Right ventricle myocardium inferior (tissue), 1 donor: ENCODE data around the gene CDC42EP3. TPM values are rescaled to one million over a fixed set of nuclear protein-coding genes. Genes with fewer than 3 reads are reported as not detected.
A peak's percentile ranks its signal among the peaks of the same experiment; 100 is the strongest.

Experiments
- ATAC-seq: fragments of 200-7000 bp; cut with Tn5 transposase; one replicate; pipeline ENCODE4 v1.9.1; 2020; ENCODE audit warnings: mild to moderate bottlenecking, moderate library complexity
- DNase-seq: peaks from one replicate; pipeline ENCODE4 v3.0.0; 2021; ENCODE audit errors: missing footprints
- intact Hi-C: fragments of 100-400 bp; cut with DNase I; formaldehyde crosslinking; loops from one replicate; pipeline ENCODE4 v1.11.0; 2022
- total RNA-seq: library from RNA; stranded (reverse); fragmentation: NEBNext Ultra II Directional; extraction: Animal tissue kit (Norgen Biotek cat#: 25700); gene quantifications from one replicate; pipeline ENCODE4 v1.2.1, GENCODE V29; 2021
- donor health status: DM: no; HTN: yes; CAD: no; lungs with severe emphysema.

Gene CDC42EP3
- total RNA-seq, 1 donor from 2014 or later, result 91.3 TPM

DNA sequence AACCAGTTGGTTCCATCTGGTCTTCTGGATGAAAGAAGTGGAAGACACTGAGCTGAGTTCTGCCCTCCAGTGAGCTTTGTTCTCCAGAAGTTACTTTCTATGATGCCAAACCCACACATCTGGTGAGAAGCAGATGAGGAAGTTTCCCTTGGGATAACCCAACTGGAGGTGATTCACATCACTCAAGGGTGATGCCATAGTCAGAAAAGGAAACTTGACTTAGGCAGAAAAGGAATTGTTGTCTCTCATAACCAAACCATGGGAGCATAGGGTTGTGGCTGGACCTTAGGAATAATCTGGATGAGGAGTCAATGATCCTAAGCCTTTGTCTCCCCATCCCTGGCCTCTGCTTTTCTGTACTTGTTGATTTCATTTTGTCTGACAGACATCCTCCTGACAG is 43.7 kb downstream of the CDC42EP3 start:
- intact Hi-C loops, result no loop called here
- DNase-seq (no peak), ATAC-seq (no peak)

DNA sequence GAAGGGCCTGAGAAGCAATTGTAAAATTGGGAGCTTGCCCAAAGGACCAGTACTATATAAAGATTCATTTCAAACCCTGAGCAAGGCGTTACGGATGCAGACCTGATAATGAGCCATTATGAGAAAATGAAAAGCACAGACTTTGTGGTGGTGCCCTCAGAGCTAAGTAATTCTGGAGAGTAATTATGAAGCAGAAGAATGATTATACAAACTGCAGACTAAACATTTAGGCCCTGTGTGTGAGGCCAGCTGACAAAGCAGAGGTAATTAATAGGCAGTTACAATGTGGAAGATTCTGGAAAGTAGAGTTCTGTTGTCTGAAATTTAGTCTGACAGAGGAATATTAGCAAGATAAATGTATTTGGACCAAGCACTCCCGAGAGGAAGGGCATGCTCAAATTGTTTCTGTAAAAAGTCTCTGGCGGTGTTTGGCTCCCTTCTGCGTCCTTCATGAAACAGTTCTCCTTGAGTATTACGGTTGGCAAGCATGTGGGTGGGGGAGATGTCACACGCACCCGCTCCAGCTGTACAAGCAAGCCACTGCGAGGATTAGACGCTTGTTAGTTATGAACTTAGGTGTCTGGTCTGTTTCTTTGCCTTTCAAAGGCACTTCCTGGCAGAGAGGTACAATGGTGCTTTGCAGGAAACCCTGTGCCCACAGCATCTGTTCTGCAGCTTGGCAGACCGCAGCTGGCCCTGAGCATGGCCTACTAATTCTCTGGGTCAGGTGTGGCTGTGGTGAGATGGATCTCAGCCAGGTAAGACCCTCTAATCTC is 45.5 kb downstream of the CDC42EP3 start:
- intact Hi-C loops, result no loop called here
- ATAC-seq (no peak), DNase-seq (no peak)

DNA sequence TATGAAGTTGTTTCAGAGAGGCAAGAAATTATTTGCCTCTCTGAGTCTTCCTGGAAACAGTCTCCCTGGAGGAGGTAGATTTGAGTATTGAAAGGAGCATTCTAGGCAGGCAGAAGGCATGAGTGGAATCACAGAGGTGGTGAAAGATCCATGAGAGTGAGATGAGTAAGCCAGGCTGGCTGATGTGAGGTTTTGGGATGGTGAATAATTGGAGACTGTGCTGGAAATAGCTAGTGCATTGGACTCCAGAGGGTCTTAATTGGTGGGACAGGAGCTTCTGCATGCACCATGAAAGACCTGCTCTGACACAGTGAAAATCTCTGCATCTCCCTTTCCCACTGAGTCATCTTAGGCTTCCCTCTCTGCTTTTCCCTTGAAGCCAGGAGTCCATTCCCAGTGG is 46.3 kb downstream of the CDC42EP3 start:
- ATAC-seq (peak; percentile 33), DNase-seq (no peak)
- intact Hi-C loops, result no loop called here

GRCh38 chr2:37623971-37624900 is 47.2 kb downstream of the CDC42EP3 start:
- ATAC-seq, result no peak
- intact Hi-C loops, result no loop called here

DNA sequence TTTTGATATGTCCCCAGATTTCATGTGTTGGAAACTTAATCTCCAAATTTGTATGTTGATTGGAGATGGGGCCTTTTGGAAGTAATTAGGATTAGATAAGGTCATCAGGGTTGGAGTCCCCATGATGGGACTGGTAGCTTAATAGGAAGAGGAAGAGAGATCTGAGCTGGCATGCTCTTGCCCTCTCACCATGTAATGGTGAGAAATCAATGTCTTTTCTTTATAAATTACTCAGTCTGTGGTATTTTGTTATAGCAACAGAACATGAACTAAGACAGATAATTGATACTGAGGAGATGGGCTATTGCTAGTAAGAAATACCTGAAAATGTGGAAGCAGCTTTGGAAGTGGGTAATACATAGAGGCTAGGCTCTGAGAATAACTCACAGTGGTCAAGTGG is 48.0 kb downstream of the CDC42EP3 start:
- ATAC-seq (no peak), DNase-seq (no peak)
- intact Hi-C loops, result no loop called here

More at GRCh38 chr2:37623971-37624900, 47.2 kb downstream of the CDC42EP3 start:
- DNase-seq, result no peak

DNA sequence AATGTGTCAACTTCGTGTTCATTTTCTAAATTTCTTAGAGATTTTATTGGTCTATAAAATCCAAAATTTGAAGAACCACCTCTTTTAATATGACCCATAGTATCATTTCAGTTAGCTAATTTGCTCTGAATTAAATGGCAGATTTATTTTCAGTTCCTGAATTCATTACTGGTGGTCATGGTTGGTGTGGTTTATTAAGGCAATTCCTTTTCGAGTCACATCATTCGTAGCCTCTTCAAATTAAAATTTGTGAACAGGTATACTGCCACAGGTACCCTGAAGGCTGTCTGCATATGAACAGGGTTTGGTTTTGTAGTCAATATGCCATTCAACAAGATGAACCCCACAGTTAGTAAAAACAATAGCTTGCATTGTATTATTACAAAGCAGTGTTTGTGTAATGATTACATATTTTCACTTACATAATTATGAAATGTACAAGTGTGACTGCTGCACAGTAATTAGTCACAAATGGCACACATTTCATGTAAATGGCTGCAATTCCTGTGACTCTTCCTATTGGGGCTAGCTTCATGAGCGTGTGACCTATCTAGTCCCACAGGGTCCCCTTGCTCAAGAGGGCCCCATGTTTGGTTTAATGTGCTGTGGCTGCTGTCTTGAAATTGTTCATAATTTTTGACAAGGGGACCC is 48.9 kb downstream of the CDC42EP3 start:
- ATAC-seq (no peak), DNase-seq (no peak)
- intact Hi-C loops, result no loop called here

DNA sequence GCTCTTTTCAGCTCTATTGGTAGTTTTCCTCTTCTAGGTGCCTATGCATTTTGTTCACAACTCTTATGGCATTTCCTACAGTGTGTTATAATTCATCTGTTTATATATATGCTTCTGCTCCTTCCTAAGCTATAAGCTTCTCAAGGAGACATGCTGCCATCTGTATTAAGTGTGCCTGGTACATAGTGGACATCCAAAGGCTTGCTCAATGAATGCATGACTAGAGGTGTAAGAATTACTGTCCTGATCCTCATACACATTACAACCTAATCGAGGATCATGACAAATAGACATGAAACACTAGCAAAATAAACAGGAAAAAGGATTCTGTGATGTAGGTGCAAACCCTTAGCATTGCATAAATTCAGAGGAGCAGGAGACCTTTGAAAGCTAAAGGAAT is 50.2 kb downstream of the CDC42EP3 start:
- no peak for DNase-seq
- no peak for ATAC-seq
- intact Hi-C loops, result no loop called here

DNA sequence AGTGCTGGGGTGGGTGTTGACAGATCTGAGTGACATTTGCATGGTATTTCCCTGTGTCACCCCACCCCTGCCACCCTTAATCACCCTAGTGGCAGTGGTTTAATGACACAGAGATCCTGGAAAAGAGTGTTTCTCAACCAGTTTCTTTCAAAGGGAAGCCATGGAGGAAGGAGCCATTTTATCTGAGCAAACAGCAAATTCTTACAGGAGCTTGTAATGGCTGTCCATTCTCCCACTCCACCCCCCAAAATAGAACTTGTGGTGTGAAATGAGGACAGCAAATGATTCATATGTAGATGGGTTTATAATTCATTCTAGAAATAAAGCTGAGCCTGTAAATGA is 51.5 kb downstream of the CDC42EP3 start:
- intact Hi-C loops, result no loop called here
- DNase-seq, result no peak
- ATAC-seq, result no peak

DNA sequence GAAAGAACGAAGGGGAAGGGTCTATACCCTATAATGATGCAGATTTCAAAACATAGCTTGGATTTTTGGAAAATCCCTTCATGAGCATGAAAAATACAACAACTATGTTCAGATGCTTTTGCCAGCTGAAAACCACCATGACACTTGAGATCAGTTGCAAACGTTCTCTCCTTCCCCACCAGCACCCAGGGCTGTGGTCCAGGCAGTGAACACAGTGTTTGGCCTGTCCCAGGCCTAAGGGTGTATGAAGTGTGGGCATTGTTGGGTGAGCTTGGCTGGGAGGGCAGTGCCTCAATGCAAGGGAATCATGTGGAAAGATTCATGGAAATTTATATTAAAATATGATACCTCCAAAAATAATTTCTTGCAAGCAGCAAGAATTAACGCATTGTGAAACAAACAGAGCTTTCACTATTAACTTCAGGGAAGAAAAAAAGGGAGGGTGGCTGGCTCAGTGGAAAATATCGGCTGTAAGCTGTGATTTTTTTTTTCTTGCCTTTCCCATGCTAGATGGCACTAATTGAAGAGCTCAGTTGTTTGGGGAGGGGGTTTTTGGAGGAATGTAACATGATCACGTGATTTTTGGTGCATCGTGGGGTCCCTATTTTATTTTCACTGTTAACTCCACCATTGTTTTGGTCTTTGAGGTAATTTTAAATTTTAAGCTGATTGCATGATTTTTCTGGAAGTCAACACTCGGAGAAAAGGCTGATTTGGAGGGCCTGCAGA is 52.0 kb downstream of the CDC42EP3 start:
- ATAC-seq, result no peak

DNA sequence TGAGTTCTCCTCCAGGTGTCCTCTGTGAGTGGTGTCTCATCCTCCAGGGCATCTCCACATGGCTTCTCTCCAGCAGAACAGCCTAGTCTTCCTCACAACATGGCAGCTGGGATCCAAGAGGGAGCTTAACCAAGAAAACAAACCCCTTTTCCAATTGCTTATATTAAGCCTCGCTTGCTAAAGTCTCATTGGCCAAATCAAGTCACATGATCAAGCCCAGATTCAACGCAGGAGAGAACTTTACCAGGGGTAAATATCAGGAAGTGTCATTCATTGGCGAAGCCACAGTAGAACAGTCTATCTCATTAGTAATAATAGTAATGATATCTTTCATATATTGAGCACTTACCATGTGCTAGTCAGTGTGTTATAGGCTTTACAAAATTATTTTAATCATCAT is 53.1 kb downstream of the CDC42EP3 start:
- DNase-seq, result no peak
- intact Hi-C loops, result no loop called here
- no peak for ATAC-seq

More for the DNA sequence above, 52.0 kb downstream of the CDC42EP3 start:
- no peak for DNase-seq
- intact Hi-C loops, result no loop called here

GRCh38 chr2:37617119-37617892 is 54.1 kb downstream of the CDC42EP3 start:
- intact Hi-C loops, result no loop called here
- DNase-seq, result no peak
- ATAC-seq, result no peak

DNA sequence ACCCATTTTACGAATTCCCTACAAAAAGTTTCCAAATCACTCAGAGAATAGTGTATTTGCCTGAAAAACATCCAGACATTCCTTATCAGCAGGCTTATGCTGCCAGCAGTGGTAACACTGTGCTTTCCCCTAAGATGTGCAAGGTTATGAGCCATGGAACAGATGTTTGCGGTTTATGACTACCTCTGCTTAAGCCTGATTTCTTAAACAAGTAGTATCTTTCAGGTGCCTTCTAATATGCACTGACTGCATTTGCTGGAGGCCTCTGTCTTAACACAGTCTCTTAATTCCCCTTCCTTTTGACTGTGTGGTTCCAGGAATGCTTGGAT is 54.8 kb downstream of the CDC42EP3 start:
- intact Hi-C loops, result no loop called here
- ATAC-seq (no peak), DNase-seq (no peak)

DNA sequence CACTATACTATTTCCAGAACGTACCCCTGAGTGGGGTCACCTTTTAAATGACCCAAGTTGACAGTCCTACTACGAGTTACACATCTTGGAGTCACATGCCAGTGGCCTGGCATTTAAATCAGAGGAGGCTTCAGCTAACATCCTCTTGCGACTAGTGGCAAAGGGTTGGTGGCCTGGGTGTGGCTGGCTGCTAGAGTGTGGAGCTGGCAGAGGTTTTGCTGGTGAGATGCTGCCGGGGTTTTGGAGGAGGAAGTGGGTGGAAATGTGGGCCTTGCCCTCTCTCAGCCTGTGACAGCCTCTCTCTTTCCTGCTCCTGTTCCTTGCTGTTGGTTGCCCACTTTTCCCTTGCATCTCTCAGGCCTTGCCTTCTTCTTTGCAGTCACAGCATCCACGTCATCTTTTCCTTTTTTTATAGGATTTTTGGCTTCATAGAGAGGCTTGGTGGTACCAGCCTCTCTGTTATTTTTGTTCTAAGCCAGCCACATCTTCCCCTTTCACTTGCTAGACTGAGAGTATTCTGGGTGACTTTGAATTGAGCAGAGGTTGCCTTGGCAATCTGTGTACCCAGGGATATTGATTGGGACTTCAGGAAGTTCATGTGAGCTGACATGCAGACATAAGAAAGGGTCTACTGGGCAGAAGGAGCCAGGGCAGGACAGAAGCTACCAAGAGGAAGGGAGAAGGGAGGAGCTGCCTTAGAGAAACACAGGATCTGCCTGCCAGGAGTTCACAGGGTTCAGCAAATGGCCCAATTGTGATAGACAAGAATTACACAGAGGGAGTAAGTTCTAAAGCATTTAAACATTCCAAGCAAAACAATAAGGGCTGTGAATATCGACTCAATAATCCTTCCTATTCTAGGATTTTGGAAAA is 55.4 kb downstream of the CDC42EP3 start:
- DNase-seq, result peak; percentile 70
- intact Hi-C loops, result no loop called here
- peak; percentile 69 for ATAC-seq

DNA sequence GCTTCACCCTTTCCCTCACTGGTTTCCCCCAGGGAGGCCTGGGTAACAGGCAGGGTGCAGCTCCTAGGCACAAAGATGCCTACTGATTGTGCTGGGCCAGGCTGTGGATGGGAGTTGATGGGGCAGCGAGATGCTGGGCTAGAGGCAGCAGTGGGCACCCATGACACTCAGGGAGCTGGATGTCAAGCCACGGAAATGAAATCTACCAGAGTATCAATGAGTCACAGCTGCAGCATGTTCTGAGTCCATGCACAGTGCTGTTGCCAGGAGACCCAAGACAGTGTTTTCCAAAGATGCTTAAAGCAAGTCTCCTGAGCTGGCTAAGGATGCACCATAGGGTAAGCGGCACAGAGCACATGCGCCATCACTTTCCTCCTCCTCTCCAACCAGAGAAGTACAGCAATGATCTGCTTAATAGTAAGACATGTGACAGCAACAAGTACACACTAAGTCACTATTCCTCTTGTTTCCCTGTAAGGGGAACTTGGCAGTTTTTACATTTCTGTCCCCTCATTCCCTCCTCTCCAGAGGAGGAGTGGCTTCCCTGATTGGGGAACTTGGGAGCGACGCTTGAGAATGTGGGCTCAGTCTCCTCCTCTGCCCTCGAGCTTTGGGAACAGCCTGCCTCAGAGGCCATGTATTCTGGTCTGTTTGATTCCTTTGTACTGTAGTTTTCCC is 57.2 kb downstream of the CDC42EP3 start:
- ATAC-seq (no peak), DNase-seq (no peak)
- intact Hi-C loops, result no loop called here

- ATAC-seq, result no peak
These were observed 59.1 kb downstream of the CDC42EP3 start for GRCh38 chr2:37612382-37612781.

GRCh38 chr2:37610638-37611289 is 60.7 kb downstream of the CDC42EP3 start:
- ATAC-seq, result peak; percentile 10

More at GRCh38 chr2:37612382-37612781, 59.1 kb downstream of the CDC42EP3 start:
- intact Hi-C loops, result no loop called here
- DNase-seq, result no peak

More at GRCh38 chr2:37610638-37611289, 60.7 kb downstream of the CDC42EP3 start:
- no peak for DNase-seq
- intact Hi-C loops, result no loop called here
